ENCODE data around the gene ALAS2.

GRCh38 chrX:55039471-55039870 lies 8.7 kb upstream of the ALAS2 start:
- TF ChIP-seq, protein P1, sequence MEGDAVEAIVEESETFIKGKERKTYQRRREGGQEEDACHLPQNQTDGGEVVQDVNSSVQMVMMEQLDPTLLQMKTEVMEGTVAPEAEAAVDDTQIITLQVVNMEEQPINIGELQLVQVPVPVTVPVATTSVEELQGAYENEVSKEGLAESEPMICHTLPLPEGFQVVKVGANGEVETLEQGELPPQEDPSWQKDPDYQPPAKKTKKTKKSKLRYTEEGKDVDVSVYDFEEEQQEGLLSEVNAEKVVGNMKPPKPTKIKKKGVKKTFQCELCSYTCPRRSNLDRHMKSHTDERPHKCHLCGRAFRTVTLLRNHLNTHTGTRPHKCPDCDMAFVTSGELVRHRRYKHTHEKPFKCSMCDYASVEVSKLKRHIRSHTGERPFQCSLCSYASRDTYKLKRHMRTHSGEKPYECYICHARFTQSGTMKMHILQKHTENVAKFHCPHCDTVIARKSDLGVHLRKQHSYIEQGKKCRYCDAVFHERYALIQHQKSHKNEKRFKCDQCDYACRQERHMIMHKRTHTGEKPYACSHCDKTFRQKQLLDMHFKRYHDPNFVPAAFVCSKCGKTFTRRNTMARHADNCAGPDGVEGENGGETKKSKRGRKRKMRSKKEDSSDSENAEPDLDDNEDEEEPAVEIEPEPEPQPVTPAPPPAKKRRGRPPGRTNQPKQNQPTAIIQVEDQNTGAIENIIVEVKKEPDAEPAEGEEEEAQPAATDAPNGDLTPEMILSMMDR (IDR thresholded peaks at IDR 0.05): no peak
- TF ChIP-seq EP300 (IDR thresholded peaks at IDR 0.05) (no peak), POLR2A (IDR thresholded peaks at IDR 0.05) (no peak)
